ENCODE results near the gene PAFAH1B1.

PAFAH1B1 gene

GRCh38 chr17:2716649-2717048 lies 123.2 kb downstream of the PAFAH1B1 start:
- Histone ChIP-seq H3K4me3 (ENCODE audit: low read depth, low read length) (no peak overlapping the region), H2BK5ac (ENCODE audit: low read depth, low read length, poor library complexity) (no peak overlapping the region), H3K9me3 (ENCODE audit: insufficient read depth, low read depth, low read length) (no peaks in the 10 kb centered on the region), H2AFZ (ENCODE audit: insufficient read depth, low read length, poor library complexity) (no peak overlapping the region), H4K12ac (ENCODE audit: low read depth, low read length) (no peak overlapping the region), H4K91ac (ENCODE audit: low read depth, low read length) (no peak overlapping the region), H2AK5ac (ENCODE audit: low read length) (no peak overlapping the region), H2BK12ac (ENCODE audit: low read length) (no peak overlapping the region), H3K36me3 (ENCODE audit: control insufficient read depth in 1 of 2, insufficient read depth in 2 of 2, low read length in 2 of 2) (no peaks in the 10 kb centered on the region), H2BK120ac (ENCODE audit: insufficient read depth, low read length, poor library complexity) (no peak overlapping the region), H3K14ac (ENCODE audit: low read length) (no peak overlapping the region), H4K8ac (ENCODE audit: low read depth, low read length) (no peak overlapping the region), H3K27me3 (ENCODE audit: insufficient read depth, low read length) (no peaks in the 10 kb centered on the region), H3K18ac (ENCODE audit: low read length) (no peak overlapping the region), H3K9ac (ENCODE audit: low read length) (no peak overlapping the region), H3K4me2 (ENCODE audit: low read length) (no peak overlapping the region), H3K23ac (ENCODE audit: low read length) (no peak overlapping the region), H3K79me1 (ENCODE audit: low read length) (no peaks in the 10 kb centered on the region), H3K4ac (ENCODE audit: low read depth, low read length) (no peak overlapping the region), H3K79me2 (ENCODE audit: control insufficient read depth, insufficient read depth, low read length, poor library complexity) (no peaks in the 10 kb centered on the region), H3K4me1 (ENCODE audit: control insufficient read depth in 1 of 2, insufficient read depth in 2 of 2, low read length in 2 of 2) (peaks cover 3 to 6% of the 10 kb centered on the region in 2 experiments), H3K27ac (ENCODE audit: low read depth, low read length) (no peak overlapping the region)
- DNase-seq = no peak
- no CpG with 5 or more reads among the region's 5 CpGs for WGBS (ENCODE audit: extremely low coverage, insufficient coverage, insufficient read length)

- Histone ChIP-seq H3K14ac (ENCODE audit: low read length) (no peak overlapping the region), H4K91ac (ENCODE audit: low read depth, low read length) (no peak overlapping the region), H3K4ac (ENCODE audit: low read depth, low read length) (no peak overlapping the region), H3K36me3 (ENCODE audit: control insufficient read depth in 1 of 2, insufficient read depth in 2 of 2, low read length in 2 of 2) (no peaks in the 10 kb centered on the region), H2BK12ac (ENCODE audit: low read length) (no peak overlapping the region), H2BK5ac (ENCODE audit: low read depth, low read length, poor library complexity) (no peak overlapping the region), H3K23ac (ENCODE audit: low read length) (no peak overlapping the region), H4K8ac (ENCODE audit: low read depth, low read length) (no peak overlapping the region), H3K79me2 (ENCODE audit: control insufficient read depth, insufficient read depth, low read length, poor library complexity) (no peaks in the 10 kb centered on the region), H4K12ac (ENCODE audit: low read depth, low read length) (no peak overlapping the region), H3K4me3 (ENCODE audit: low read depth, low read length) (no peak overlapping the region), H3K27ac (ENCODE audit: low read depth, low read length) (no peak overlapping the region), H2AK5ac (ENCODE audit: low read length) (no peak overlapping the region), H3K4me1 (ENCODE audit: control insufficient read depth in 1 of 2, insufficient read depth in 2 of 2, low read length in 2 of 2) (no peaks in the 10 kb centered on the region), H3K27me3 (ENCODE audit: insufficient read depth, low read length) (no peaks in the 10 kb centered on the region), H3K18ac (ENCODE audit: low read length) (no peak overlapping the region), H3K79me1 (ENCODE audit: low read length) (no peaks in the 10 kb centered on the region), H3K4me2 (ENCODE audit: low read length) (no peak overlapping the region), H3K9me3 (ENCODE audit: insufficient read depth, low read depth, low read length) (no peaks in the 10 kb centered on the region), H2AFZ (ENCODE audit: insufficient read depth, low read length, poor library complexity) (no peak overlapping the region), H3K9ac (ENCODE audit: low read length) (no peak overlapping the region), H2BK120ac (ENCODE audit: insufficient read depth, low read length, poor library complexity) (no peak overlapping the region)
- WGBS (ENCODE audit: extremely low coverage, insufficient coverage, insufficient read length) = no CpG with 5 or more reads among the region's 13 CpGs
- DNase-seq = no peak
These were observed 124.9 kb downstream of the PAFAH1B1 start for GRCh38 chr17:2718150-2718938.

- Histone ChIP-seq H3K79me2 (ENCODE audit: control insufficient read depth, insufficient read depth, low read length, poor library complexity) (no peaks in the 10 kb centered on the region), H3K4me3 (ENCODE audit: low read depth, low read length) (no peak overlapping the region), H2BK5ac (ENCODE audit: low read depth, low read length, poor library complexity) (no peak overlapping the region), H3K23ac (ENCODE audit: low read length) (no peak overlapping the region), H3K4ac (ENCODE audit: low read depth, low read length) (no peak overlapping the region), H3K79me1 (ENCODE audit: low read length) (peaks cover 4% of the 10 kb centered on the region), H4K8ac (ENCODE audit: low read depth, low read length) (no peak overlapping the region), H4K12ac (ENCODE audit: low read depth, low read length) (no peak overlapping the region), H2BK120ac (ENCODE audit: insufficient read depth, low read length, poor library complexity) (no peak overlapping the region), H2AFZ (ENCODE audit: insufficient read depth, low read length, poor library complexity) (no peak overlapping the region), H2BK12ac (ENCODE audit: low read length) (no peak overlapping the region), H3K9ac (ENCODE audit: low read length) (no peak overlapping the region), H3K36me3 (ENCODE audit: control insufficient read depth in 1 of 2, insufficient read depth in 2 of 2, low read length in 2 of 2) (no peaks in the 10 kb centered on the region), H2AK5ac (ENCODE audit: low read length) (no peak overlapping the region), H4K91ac (ENCODE audit: low read depth, low read length) (no peak overlapping the region), H3K14ac (ENCODE audit: low read length) (no peak overlapping the region), H3K27me3 (ENCODE audit: insufficient read depth, low read length) (peaks cover 3% of the 10 kb centered on the region), H3K4me1 (ENCODE audit: control insufficient read depth in 1 of 2, insufficient read depth in 2 of 2, low read length in 2 of 2) (peaks cover 8 to 13% of the 10 kb centered on the region in 2 experiments), H3K4me2 (ENCODE audit: low read length) (no peak overlapping the region), H3K27ac (ENCODE audit: low read depth, low read length) (no peak overlapping the region), H3K9me3 (ENCODE audit: insufficient read depth, low read depth, low read length) (no peaks in the 10 kb centered on the region), H3K18ac (ENCODE audit: low read length) (no peak overlapping the region)
- no CpG with 5 or more reads among the region's 4 CpGs for WGBS (ENCODE audit: extremely low coverage, insufficient coverage, insufficient read length)
- no peak for DNase-seq
These were observed 126.4 kb downstream of the PAFAH1B1 start for GRCh38 chr17:2719861-2720260.

GRCh38 chr17:2721603-2722002 lies 128.1 kb downstream of the PAFAH1B1 start:
- Histone ChIP-seq H3K9me3 (ENCODE audit: insufficient read depth, low read depth, low read length) (peaks cover 2% of the 10 kb centered on the region), H3K79me1 (ENCODE audit: low read length) (peaks cover 4% of the 10 kb centered on the region), H3K79me2 (ENCODE audit: control insufficient read depth, insufficient read depth, low read length, poor library complexity) (no peaks in the 10 kb centered on the region), H2BK120ac (ENCODE audit: insufficient read depth, low read length, poor library complexity) (no peak overlapping the region), H4K8ac (ENCODE audit: low read depth, low read length) (no peak overlapping the region), H3K36me3 (ENCODE audit: control insufficient read depth in 1 of 2, insufficient read depth in 2 of 2, low read length in 2 of 2) (no peaks in the 10 kb centered on the region), H2BK12ac (ENCODE audit: low read length) (no peak overlapping the region), H4K91ac (ENCODE audit: low read depth, low read length) (no peak overlapping the region), H3K23ac (ENCODE audit: low read length) (no peak overlapping the region), H2AFZ (ENCODE audit: insufficient read depth, low read length, poor library complexity) (no peak overlapping the region), H3K18ac (ENCODE audit: low read length) (no peak overlapping the region), H3K27me3 (ENCODE audit: insufficient read depth, low read length) (peaks cover 3% of the 10 kb centered on the region), H3K14ac (ENCODE audit: low read length) (no peak overlapping the region), H3K9ac (ENCODE audit: low read length) (no peak overlapping the region), H3K4ac (ENCODE audit: low read depth, low read length) (no peak overlapping the region), H2BK5ac (ENCODE audit: low read depth, low read length, poor library complexity) (no peak overlapping the region), H3K4me1 (ENCODE audit: control insufficient read depth in 1 of 2, insufficient read depth in 2 of 2, low read length in 2 of 2) (peaks cover 8 to 14% of the 10 kb centered on the region in 2 experiments), H2AK5ac (ENCODE audit: low read length) (no peak overlapping the region), H3K4me2 (ENCODE audit: low read length) (no peak overlapping the region), H3K4me3 (ENCODE audit: low read depth, low read length) (no peak overlapping the region), H4K12ac (ENCODE audit: low read depth, low read length) (no peak overlapping the region), H3K27ac (ENCODE audit: low read depth, low read length) (no peak overlapping the region)
- no CpG with 5 or more reads among the region's 4 CpGs for WGBS (ENCODE audit: extremely low coverage, insufficient coverage, insufficient read length)
- DNase-seq = no peak

Measured in trophoblast cell (in vitro differentiated cells and primary cell).